Hematopoietic multipotent progenitor cell treated with erythropoietin and hydrocortisone succinate and interleukin-3 and kit ligand, for 6 days (in vitro differentiated cells): Measurements from ENCODE around the gene ST6GAL2.

Source experiments
- DNase-seq: peaks from one replicate; pipeline ENCODE4 v3.0.0-alpha.2; 2015

Gene ST6GAL2

GRCh38 chr2:106816974-106817373, 69.0 kb downstream of the ST6GAL2 start:
- no peak for DNase-seq

- no peak for DNase-seq
Observed at GRCh38 chr2:106812841-106813240, 73.1 kb downstream of the ST6GAL2 start.

GRCh38 chr2:106812383-106812782, 73.6 kb downstream of the ST6GAL2 start:
- no peak for DNase-seq

GRCh38 chr2:106805716-106806115, 80.3 kb downstream of the ST6GAL2 start:
- DNase-seq = no peak

GRCh38 chr2:106804161-106804560, 81.8 kb downstream of the ST6GAL2 start:
- no peak for DNase-seq

GRCh38 chr2:106800976-106801655, 84.9 kb downstream of the ST6GAL2 start:
- DNase-seq = no peak

- DNase-seq = no peak
Observed at GRCh38 chr2:106800180-106800579, 85.8 kb downstream of the ST6GAL2 start.

- no peak for DNase-seq
Observed at GRCh38 chr2:106798826-106799552, 87.0 kb downstream of the ST6GAL2 start.

GRCh38 chr2:106797494-106797893, 88.5 kb downstream of the ST6GAL2 start:
- no peak for DNase-seq

- no peak for DNase-seq
Observed at GRCh38 chr2:106792671-106793070, 93.3 kb downstream of the ST6GAL2 start.

GRCh38 chr2:106789185-106789584, 96.8 kb downstream of the ST6GAL2 start:
- peak; percentile 8 for DNase-seq

GRCh38 chr2:106782681-106783080, 103.3 kb downstream of the ST6GAL2 start:
- DNase-seq = no peak

- DNase-seq = no peak
Observed at GRCh38 chr2:106781196-106781595, 104.8 kb downstream of the ST6GAL2 start.

- DNase-seq = no peak
Observed at GRCh38 chr2:106771811-106772210, 114.2 kb downstream of the ST6GAL2 start.

GRCh38 chr2:106770986-106771385, 115.0 kb downstream of the ST6GAL2 start:
- DNase-seq = no peak

GRCh38 chr2:106764614-106765013, 121.4 kb downstream of the ST6GAL2 start:
- DNase-seq = no peak

- DNase-seq = no peak
Observed at GRCh38 chr2:106759966-106760365, 126.0 kb downstream of the ST6GAL2 start.

- no peak for DNase-seq
Observed at GRCh38 chr2:106758901-106759497, 127.0 kb downstream of the ST6GAL2 start.
